ENCODE data around the gene SEMA3A. TPM values are rescaled to one million over a fixed set of nuclear protein-coding genes. Genes with fewer than 3 reads are reported as not detected.

SEMA3A gene
- total RNA-seq, 1 experiment from 2014 or later = 32.2 TPM

DNA sequence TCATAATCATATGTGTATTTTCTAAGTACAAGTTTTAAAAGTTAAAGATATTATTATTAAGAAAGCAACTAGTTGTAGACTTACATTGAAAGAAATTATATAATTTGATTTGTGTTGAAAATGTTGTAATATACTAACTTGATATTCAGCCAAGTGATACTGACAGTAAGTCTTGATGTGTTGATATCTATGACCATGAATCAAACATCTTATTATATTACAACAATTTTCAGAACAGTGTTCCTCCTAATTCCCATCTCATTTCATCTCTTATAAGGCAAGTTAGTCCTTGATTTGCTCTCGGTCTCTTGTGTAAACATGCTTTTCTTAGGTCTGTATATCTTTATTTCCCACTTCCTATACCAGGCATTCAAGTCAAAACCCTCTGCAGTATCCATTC lies 276.4 kb downstream of the SEMA3A start (continued):
- TF ChIP-seq, protein P1, sequence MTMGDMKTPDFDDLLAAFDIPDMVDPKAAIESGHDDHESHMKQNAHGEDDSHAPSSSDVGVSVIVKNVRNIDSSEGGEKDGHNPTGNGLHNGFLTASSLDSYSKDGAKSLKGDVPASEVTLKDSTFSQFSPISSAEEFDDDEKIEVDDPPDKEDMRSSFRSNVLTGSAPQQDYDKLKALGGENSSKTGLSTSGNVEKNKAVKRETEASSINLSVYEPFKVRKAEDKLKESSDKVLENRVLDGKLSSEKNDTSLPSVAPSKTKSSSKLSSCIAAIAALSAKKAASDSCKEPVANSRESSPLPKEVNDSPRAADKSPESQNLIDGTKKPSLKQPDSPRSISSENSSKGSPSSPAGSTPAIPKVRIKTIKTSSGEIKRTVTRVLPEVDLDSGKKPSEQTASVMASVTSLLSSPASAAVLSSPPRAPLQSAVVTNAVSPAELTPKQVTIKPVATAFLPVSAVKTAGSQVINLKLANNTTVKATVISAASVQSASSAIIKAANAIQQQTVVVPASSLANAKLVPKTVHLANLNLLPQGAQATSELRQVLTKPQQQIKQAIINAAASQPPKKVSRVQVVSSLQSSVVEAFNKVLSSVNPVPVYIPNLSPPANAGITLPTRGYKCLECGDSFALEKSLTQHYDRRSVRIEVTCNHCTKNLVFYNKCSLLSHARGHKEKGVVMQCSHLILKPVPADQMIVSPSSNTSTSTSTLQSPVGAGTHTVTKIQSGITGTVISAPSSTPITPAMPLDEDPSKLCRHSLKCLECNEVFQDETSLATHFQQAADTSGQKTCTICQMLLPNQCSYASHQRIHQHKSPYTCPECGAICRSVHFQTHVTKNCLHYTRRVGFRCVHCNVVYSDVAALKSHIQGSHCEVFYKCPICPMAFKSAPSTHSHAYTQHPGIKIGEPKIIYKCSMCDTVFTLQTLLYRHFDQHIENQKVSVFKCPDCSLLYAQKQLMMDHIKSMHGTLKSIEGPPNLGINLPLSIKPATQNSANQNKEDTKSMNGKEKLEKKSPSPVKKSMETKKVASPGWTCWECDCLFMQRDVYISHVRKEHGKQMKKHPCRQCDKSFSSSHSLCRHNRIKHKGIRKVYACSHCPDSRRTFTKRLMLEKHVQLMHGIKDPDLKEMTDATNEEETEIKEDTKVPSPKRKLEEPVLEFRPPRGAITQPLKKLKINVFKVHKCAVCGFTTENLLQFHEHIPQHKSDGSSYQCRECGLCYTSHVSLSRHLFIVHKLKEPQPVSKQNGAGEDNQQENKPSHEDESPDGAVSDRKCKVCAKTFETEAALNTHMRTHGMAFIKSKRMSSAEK (CRISPR knock-in tag; IDR thresholded peaks at IDR 0.05; ENCODE audit: borderline replicate concordance) = no peak
- TF ChIP-seq NR3C1 (CRISPR knock-in tag; conservative IDR thresholded peaks at IDR 0.05; ENCODE audit: low read depth) (no peak), KAT7 (CRISPR knock-in tag; IDR thresholded peaks at IDR 0.05; ENCODE audit: borderline replicate concordance) (no peak), TCF7 (CRISPR knock-in tag; IDR thresholded peaks at IDR 0.05; ENCODE audit: low read depth) (no peak)
- TF ChIP-seq, protein P2, sequence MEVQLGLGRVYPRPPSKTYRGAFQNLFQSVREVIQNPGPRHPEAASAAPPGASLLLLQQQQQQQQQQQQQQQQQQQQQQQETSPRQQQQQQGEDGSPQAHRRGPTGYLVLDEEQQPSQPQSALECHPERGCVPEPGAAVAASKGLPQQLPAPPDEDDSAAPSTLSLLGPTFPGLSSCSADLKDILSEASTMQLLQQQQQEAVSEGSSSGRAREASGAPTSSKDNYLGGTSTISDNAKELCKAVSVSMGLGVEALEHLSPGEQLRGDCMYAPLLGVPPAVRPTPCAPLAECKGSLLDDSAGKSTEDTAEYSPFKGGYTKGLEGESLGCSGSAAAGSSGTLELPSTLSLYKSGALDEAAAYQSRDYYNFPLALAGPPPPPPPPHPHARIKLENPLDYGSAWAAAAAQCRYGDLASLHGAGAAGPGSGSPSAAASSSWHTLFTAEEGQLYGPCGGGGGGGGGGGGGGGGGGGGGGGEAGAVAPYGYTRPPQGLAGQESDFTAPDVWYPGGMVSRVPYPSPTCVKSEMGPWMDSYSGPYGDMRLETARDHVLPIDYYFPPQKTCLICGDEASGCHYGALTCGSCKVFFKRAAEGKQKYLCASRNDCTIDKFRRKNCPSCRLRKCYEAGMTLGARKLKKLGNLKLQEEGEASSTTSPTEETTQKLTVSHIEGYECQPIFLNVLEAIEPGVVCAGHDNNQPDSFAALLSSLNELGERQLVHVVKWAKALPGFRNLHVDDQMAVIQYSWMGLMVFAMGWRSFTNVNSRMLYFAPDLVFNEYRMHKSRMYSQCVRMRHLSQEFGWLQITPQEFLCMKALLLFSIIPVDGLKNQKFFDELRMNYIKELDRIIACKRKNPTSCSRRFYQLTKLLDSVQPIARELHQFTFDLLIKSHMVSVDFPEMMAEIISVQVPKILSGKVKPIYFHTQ (CRISPR knock-in tag; IDR thresholded peaks at IDR 0.05) = no peak

DNA sequence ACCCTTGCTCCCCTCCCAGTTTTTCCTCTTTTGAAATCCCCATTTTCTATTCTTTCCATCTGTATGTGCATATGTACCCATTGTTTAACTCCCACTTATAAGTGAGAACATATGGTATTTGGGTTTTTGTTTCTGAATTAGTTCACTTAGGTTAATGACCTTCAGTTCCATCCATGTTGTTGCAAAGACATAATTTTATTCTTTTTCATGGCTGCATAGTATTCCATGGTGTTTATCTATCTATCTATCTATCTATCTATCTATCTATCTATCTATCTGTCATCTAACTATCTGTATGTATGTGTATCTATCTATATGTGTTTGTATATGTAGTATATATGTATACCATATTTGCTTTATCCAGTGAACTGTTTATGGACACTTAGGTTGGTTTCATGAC lies 281.4 kb downstream of the SEMA3A start:
- H3K9me3 Mint-ChIP-seq = peaks cover 6% of the 10 kb centered on the region
- no peaks in the 10 kb centered on the region for H3K4me1 Mint-ChIP-seq
- TF ChIP-seq ZNF396 (CRISPR knock-in tag; IDR thresholded peaks at IDR 0.05; ENCODE audit: borderline replicate concordance) = no peak
- TF ChIP-seq NR2C2 (CRISPR knock-in tag; IDR thresholded peaks at IDR 0.05) = no peak
- TF ChIP-seq, protein P3, sequence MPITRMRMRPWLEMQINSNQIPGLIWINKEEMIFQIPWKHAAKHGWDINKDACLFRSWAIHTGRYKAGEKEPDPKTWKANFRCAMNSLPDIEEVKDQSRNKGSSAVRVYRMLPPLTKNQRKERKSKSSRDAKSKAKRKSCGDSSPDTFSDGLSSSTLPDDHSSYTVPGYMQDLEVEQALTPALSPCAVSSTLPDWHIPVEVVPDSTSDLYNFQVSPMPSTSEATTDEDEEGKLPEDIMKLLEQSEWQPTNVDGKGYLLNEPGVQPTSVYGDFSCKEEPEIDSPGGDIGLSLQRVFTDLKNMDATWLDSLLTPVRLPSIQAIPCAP (CRISPR knock-in tag; IDR thresholded peaks at IDR 0.05) = no peak
- TF ChIP-seq IRF2 (CRISPR knock-in tag; IDR thresholded peaks at IDR 0.05; ENCODE audit: borderline replicate concordance, low read depth) = no peak
- no peak for TF ChIP-seq ZNF671 (CRISPR knock-in tag; IDR thresholded peaks at IDR 0.05)
- TF ChIP-seq, protein P4, sequence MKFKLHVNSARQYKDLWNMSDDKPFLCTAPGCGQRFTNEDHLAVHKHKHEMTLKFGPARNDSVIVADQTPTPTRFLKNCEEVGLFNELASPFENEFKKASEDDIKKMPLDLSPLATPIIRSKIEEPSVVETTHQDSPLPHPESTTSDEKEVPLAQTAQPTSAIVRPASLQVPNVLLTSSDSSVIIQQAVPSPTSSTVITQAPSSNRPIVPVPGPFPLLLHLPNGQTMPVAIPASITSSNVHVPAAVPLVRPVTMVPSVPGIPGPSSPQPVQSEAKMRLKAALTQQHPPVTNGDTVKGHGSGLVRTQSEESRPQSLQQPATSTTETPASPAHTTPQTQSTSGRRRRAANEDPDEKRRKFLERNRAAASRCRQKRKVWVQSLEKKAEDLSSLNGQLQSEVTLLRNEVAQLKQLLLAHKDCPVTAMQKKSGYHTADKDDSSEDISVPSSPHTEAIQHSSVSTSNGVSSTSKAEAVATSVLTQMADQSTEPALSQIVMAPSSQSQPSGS (CRISPR knock-in tag; IDR thresholded peaks at IDR 0.05; ENCODE audit: borderline replicate concordance, low read depth) = no peak
- TF ChIP-seq, protein P5, sequence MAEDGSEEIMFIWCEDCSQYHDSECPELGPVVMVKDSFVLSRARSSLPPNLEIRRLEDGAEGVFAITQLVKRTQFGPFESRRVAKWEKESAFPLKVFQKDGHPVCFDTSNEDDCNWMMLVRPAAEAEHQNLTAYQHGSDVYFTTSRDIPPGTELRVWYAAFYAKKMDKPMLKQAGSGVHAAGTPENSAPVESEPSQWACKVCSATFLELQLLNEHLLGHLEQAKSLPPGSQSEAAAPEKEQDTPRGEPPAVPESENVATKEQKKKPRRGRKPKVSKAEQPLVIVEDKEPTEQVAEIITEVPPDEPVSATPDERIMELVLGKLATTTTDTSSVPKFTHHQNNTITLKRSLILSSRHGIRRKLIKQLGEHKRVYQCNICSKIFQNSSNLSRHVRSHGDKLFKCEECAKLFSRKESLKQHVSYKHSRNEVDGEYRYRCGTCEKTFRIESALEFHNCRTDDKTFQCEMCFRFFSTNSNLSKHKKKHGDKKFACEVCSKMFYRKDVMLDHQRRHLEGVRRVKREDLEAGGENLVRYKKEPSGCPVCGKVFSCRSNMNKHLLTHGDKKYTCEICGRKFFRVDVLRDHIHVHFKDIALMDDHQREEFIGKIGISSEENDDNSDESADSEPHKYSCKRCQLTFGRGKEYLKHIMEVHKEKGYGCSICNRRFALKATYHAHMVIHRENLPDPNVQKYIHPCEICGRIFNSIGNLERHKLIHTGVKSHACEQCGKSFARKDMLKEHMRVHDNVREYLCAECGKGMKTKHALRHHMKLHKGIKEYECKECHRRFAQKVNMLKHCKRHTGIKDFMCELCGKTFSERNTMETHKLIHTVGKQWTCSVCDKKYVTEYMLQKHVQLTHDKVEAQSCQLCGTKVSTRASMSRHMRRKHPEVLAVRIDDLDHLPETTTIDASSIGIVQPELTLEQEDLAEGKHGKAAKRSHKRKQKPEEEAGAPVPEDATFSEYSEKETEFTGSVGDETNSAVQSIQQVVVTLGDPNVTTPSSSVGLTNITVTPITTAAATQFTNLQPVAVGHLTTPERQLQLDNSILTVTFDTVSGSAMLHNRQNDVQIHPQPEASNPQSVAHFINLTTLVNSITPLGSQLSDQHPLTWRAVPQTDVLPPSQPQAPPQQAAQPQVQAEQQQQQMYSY (CRISPR knock-in tag; IDR thresholded peaks at IDR 0.05) = no peak
- no peak for TF ChIP-seq NR1H2 (CRISPR knock-in tag; IDR thresholded peaks at IDR 0.05)
- TF ChIP-seq, protein P6, sequence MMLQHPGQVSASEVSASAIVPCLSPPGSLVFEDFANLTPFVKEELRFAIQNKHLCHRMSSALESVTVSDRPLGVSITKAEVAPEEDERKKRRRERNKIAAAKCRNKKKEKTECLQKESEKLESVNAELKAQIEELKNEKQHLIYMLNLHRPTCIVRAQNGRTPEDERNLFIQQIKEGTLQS (CRISPR knock-in tag; conservative IDR thresholded peaks at IDR 0.05) = no peak
- no peak for TF ChIP-seq HMGA2 (CRISPR knock-in tag; IDR thresholded peaks at IDR 0.05)
- no peak for TF ChIP-seq MXD4 (CRISPR knock-in tag; IDR thresholded peaks at IDR 0.05; ENCODE audit: borderline replicate concordance)
- no peak overlapping the region for H3K27ac Mint-ChIP-seq
- ATAC-seq = no peak
- CTCF ChIA-PET = no interaction called here
- no peak for DNase-seq (ENCODE audit: low spot score)
- no peaks in the 10 kb centered on the region for H3K27me3 Mint-ChIP-seq (ENCODE audit: low read depth)
- no peaks in the 10 kb centered on the region for H3K36me3 Mint-ChIP-seq
- H3K4me3 Mint-ChIP-seq = no peak overlapping the region
- POLR2A ChIA-PET = no interaction called here
